ENCODE data around the gene OR52I1.
A peak's percentile ranks its signal among the peaks of the same experiment; 100 is the strongest.

OR52I1 gene

GRCh38 chr11:4593739-4594138 lies at the start of gene OR52I1:
OR52I1 (plus strand) TSS chr11:4594039; CDS start chr11:4594039, 0 bp downstream.
- no peak for DNase-seq (ENCODE audit: low spot score)

GRCh38 chr11:4544891-4545290 lies 48.9 kb upstream of the OR52I1 start, which contains the start of gene OR52M1:
OR52M1 (plus strand) TSS chr11:4545191; CDS start chr11:4545191, 0 bp downstream.
- DNase-seq (ENCODE audit: low spot score), result no peak

DNA sequence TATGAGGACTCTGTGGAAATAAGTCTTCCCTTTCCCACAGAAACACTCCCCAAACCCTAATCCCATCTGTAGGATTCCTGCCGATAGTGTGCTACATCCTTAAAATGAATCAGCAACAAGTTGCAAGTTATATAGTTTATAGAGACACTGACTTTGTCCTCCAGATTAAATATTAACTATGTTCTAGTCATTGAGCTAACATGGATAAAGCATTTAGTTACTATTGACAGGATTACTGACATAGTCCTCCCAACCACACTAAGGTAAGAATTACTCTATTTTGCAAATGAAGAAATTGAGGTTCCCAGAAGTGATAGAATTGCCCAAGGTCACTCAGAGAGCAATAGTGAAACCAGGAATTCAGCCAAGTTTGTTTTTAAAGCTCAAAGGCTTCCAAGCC lies 47.0 kb upstream of the OR52I1 start:
- no peak for DNase-seq (ENCODE audit: low spot score)

DNA sequence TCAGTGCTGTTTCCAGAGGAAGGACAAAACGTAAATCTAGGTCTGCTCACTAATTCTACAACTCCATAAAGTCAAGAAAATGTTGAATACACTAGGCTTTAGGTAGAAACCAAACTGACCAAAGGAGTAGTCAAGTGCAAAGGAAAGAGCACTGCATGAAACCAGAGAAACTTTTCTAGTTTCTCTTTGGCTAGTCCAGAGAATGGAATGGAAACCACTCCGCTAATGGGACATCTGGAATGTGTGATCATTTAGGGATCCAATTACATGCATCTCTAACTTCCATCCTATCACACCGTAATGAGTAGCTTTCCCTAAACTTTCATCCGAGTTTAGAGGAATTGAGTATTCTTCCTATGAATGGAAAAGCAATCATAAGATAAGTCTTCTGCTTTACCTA lies 46.4 kb upstream of the OR52I1 start:
- DNase-seq (ENCODE audit: low spot score), result no peak

GRCh38 chr11:4551346-4551979 lies 42.4 kb upstream of the OR52I1 start:
- DNase-seq (ENCODE audit: low spot score), result peak; percentile 14

DNA sequence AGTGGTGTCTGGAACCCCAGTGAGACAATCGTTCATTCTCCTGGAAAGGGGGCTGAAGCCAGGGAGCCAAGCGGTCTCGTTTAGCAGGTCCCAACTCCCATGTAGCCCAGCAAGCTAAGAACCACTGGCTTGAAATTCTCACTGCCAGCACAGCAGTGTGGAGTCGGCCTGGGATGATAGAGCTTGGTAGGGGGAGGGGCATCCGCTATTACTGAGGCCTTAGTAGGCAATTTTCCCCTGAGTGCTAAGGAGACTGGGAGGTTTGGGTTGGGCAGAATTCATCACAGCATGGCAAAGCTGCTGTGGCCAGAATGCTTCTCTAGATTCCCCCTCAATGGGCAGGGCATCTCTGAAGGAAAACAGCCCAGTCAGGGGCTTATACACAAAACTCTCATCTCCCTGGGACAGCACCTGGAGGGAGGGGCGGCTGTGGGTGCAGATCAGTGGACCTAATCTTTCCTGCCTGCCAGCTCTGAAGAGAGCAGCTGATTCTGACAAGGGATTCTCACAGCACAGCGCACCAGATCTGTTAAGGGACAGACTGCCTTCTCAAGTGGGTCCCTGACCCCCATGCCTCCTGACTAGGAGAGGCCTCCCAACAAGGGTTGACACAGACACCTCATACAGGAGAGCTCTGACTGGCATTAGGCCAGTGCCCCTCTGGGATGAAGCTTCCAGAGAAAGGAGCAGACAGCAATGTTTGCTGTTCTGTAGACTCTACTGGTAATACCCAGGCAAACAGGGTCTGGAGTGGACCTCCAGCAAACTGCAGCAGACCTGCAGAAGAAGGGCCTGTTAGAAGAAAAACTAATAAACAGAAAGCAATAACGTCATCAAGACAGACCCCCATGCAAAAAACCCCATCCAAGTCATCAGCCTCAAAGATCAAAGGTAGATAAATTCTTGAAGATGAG lies 34.1 kb upstream of the OR52I1 start:
- no peak for DNase-seq (ENCODE audit: low spot score)

GRCh38 chr11:4560467-4560866 lies 33.4 kb upstream of the OR52I1 start:
- no peak for DNase-seq (ENCODE audit: low spot score)

DNA sequence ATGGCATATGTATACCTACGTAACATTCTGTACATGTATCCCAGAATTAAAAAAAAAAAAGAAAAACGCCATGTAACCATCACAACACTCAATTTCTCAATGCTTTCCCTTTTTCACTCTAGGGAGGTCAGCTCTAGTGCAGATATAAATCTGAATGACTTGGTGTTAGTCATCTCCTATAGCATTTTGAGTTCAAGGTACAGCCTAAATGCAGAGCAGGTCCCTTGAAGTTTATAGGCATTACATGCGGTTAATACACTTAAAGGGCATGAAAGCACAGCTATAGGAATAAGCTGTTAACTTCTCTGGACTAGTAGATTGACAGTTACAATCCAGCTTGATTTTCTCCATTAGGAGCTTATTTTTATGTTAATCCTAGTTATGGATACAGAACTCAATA lies 28.5 kb upstream of the OR52I1 start:
- DNase-seq (ENCODE audit: low spot score), result no peak

GRCh38 chr11:4569075-4569474 lies 24.8 kb upstream of the OR52I1 start:
- no peak for DNase-seq (ENCODE audit: low spot score)

GRCh38 chr11:4576880-4577279 lies 17.0 kb upstream of the OR52I1 start:
- DNase-seq (ENCODE audit: low spot score), result no peak

DNA sequence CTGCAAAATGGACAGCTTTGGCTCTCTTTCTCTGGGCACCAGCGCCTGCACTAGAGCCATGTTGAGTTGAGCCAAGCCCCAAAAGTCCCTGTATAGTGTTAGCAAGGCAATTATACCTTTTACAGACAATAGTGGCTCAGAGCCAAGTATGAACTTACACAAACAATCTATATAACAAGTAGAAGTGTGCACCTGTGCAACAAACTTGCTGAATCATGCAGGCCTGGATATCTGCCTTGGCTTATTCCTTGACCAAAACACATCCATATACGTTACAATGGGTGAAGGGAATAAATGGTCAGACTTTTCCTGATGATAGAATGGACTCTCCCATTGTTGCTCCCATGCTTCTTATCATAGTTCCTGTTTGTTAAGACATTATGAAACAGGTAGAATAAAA lies 16.1 kb upstream of the OR52I1 start:
- DNase-seq (ENCODE audit: low spot score), result no peak

DNA sequence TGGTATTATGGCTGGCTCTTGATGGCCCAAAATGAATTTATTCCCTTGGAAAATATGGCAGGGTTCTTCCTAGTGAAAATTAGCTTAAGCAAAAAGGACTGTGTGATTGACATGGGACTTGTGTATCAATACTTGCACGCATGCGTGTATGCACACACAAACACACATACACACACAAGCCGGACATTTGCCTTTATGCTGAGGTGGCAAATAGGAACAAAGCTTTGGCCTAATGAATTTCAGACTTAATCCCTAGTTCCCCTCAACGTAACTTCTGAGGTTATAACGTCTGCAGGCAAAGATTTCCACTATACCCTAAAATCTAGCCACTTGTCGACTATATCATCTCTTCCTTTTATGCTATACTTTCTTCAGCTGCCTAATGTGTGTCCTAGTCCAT lies 15.2 kb upstream of the OR52I1 start:
- no peak for DNase-seq (ENCODE audit: low spot score)

DNA sequence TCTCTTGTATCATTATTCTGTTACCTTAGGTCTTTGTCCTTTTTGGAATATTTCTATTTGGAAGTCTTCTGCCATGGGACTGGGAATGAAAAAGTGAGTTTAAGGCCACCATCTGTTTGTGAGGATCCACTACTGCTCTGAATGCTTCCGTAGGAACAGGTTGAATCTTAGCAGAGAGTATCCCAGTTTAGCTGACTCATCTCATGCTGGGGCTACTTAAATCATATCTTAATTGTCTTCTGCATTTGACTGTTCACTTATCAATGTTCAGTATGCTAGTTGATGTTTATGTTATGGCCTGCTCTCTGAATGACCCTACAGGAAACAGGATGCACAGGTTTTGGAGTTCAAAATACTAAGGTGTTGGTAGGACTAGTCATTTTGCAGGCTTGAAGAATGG lies 13.7 kb upstream of the OR52I1 start:
- no peak for DNase-seq (ENCODE audit: low spot score)

DNA sequence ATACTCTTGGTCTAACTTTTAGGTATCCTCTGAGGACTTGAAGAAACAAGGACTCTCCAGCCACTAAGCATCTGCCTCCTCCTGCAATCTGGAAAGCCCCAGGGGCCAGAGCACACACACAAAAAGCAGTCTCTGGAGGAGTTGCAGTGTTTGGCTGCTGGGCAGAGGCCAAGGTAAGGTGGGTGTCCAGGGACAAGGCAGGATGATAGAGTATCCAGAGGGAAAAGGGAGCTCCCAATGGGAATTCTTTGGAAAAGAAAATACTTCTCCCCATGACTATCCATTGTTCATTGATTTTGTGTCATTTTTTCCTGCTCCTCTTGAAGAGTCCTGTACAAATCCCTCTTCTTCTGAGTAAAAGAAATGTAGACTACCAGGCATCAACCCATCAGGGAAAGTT lies 12.4 kb upstream of the OR52I1 start, which contains the start of gene OR52I2:
Gene OR52I2, plus strand, starts transcription at position 301 of the 400 bp plus-strand sequence.
- no peak for DNase-seq (ENCODE audit: low spot score)

DNA sequence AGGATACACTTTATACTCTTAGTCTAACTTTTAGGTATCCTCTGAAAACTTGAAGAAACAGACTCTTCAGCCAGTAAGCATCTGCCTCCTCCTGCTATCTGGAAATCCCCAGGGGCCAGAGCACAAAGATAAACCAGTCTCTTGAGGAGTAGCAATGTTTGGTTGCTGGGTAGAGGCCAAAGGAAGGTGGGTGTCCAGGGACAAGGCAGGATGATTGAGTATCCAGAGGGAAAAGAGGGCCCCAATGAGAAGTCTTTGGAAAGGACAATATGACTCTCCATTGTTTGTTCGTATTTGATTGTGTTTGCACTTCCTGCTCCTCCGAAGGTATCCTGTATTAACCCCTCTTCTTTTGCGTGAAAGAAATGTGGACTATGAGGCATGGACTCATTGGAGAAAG lies 4.8 kb upstream of the OR52I1 start:
- no peak for DNase-seq (ENCODE audit: low spot score)

DNA sequence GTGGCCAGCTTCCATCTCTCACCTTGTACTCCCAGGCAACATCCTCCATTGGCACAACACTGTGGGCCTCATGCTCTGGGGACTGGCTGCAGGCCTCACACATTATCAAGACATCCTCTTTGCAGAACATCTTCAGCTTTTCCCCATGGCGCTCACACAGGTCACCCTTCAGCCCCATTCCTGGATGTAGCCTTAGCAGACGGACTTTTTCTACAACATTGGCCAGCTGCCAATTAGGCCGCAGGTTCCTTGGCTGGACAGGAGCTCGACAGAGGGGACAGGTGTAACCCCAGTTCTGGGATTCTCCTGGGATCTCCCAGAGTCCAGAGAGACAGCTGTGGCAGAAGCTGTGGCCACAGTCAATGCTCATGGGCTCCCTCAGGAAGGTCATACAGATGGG lies 11.2 kb downstream of the OR52I1 start:
- no peak for DNase-seq (ENCODE audit: low spot score)

DNA sequence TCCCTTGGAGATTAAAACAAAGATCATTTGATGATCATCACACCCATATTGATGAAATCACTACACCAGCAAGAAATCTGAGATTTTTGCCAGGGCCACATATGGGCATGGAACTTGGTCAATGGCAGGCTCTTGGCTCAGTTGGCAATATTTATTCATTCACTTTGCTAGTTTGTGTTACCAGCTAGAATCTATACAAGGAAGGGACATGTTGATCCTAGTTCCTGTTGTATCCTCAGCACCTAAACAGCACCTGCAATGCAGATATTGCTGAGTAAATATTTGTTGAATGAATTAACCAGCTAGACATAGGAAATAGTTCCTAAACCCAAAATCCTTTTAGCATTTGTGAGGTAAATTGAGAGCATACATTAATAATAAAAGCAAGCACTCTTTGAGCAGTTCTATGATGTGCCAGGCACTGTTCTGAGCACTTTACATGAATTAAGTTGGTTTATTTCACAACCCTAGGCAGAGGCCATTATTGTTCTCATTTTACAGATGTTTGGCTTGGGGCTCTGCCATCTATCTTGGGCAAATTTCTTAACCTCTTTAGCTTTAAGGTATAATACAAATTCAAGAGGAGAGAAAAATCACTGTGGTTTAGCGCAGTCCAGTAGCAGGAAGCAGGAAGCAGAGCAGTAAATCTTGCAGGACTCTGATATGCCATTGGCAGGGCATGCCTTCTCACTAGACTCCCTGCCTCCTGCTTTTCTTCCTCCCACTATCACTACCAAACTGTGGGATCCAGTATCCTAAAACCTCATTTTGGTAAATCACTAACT lies 12.6 kb downstream of the OR52I1 start:
- no peak for DNase-seq (ENCODE audit: low spot score)

DNA sequence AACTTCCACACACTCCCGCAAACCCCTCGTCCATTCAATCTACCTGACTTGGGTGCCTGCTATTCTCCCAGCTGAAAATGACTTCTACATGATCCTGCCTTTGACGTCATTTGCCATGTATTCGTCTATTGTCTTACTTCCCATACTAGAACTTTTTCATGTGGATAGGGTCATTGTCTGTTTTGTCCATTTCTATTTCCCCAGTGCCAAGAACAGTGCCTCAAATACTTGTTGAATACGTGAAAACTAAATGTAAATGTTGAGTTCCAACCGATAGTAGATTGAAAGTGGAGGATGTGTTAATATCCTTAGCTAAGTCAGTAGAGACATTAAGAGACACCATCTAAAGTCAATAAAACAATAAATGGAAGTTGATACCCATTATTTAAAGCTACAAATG lies 13.3 kb downstream of the OR52I1 start:
- no peak for DNase-seq (ENCODE audit: low spot score)

GRCh38 chr11:4607781-4608666 lies 14.2 kb downstream of the OR52I1 start, which contains the start of gene TRIM68:
TRIM68 (minus strand) TSS chr11:4608231; CDS start chr11:4605504, 2,727 bp downstream.
- DNase-seq (ENCODE audit: low spot score), result peak; percentile 99

- no peak for DNase-seq (ENCODE audit: low spot score)
Observed at GRCh38 chr11:4610258-4610935, 16.6 kb downstream of the OR52I1 start.

GRCh38 chr11:4611986-4612385 lies 18.1 kb downstream of the OR52I1 start:
- DNase-seq (ENCODE audit: low spot score), result no peak

Measured in germinal center (tissue), 1 donor.